HEK293 (cell line): ENCODE results near the gene ABHD4.
A peak's percentile ranks its signal among the peaks of the same experiment; 100 is the strongest.

Experiments
- CTCF ChIA-PET: fragments of 350-600 bp; formaldehyde crosslinking; extraction: SDS; loops from one replicate; lab custom pipeline; 2021; ENCODE audit warnings: antibody characterized with exemption; lab: Yijun Ruan, JAX
- POLR2A ChIA-PET: fragments of 300-600 bp; formaldehyde crosslinking; extraction: SDS; loops from one replicate; lab custom pipeline; 2020; ENCODE audit warnings: antibody characterized with exemption, inconsistent platforms; lab: Yijun Ruan, JAX
- H3K27ac ChIP-seq: fragments of 200-500 bp; sonication (Bioruptor generic); 2 replicates; pipeline ENCODE4 v1.5.1; 2014; ENCODE audit warnings: low read depth, low read length, control low read depth, inconsistent platforms; ENCODE audit errors: extremely low read depth
- H3K36me3 ChIP-seq, 2 experiments: fragments of 200-500 bp in 1 of 2; sonication (Bioruptor generic) in 1 of 2; 1 replicate in 1 of 2; 2 replicates in 1 of 2; pipeline ENCODE4 v1.5.1; 2014 to 2017; ENCODE audit warnings: inconsistent platforms in 2 of 2, low read length in 2 of 2; ENCODE audit not compliant: control insufficient read depth in 2 of 2, insufficient read depth in 1 of 2
- H3K4me1 ChIP-seq: fragments of 200-500 bp; sonication (Bioruptor generic); 2 replicates; pipeline ENCODE4 v1.5.1; 2014; ENCODE audit warnings: mild to moderate bottlenecking, low read length, inconsistent platforms; ENCODE audit not compliant: control insufficient read depth, insufficient read depth
- H3K4me3 ChIP-seq: 2 replicates; pipeline ENCODE4 v1.5.1; 2011; ENCODE audit warnings: low read depth, mild to moderate bottlenecking, control low read depth, low read length, moderate library complexity
- H3K9me3 ChIP-seq: fragments of 200-500 bp; sonication (Bioruptor generic); 2 replicates; pipeline ENCODE4 v1.5.1; 2014; ENCODE audit warnings: low read depth, low read length, inconsistent platforms; ENCODE audit not compliant: control insufficient read depth, insufficient read depth
- EGR2 ChIP-seq: fragments of 450-650 bp; formaldehyde crosslinking; IDR thresholded peaks from 2 replicates; pipeline ENCODE4 v1.5.1; 2016; ENCODE audit warnings: low read depth, missing biosample characterization, missing genetic modification characterization
- GLIS2 ChIP-seq: fragments of 450-650 bp; formaldehyde crosslinking; IDR thresholded peaks from 2 replicates; pipeline ENCODE4 v1.5.1; 2016; ENCODE audit warnings: missing biosample characterization, missing genetic modification characterization
- IKZF3 ChIP-seq: fragments of 450-650 bp; IDR thresholded peaks from 2 replicates; pipeline ENCODE4 v1.5.0; 2018; ENCODE audit warnings: missing biosample characterization, mild to moderate bottlenecking, missing genetic modification characterization, moderate library complexity
- KLF17 ChIP-seq: fragments of 450-650 bp; formaldehyde crosslinking; IDR thresholded peaks from 2 replicates; pipeline ENCODE4 v1.5.1; 2016; ENCODE audit warnings: missing biosample characterization, missing genetic modification characterization
- MZF1 ChIP-seq: fragments of 450-650 bp; formaldehyde crosslinking; IDR thresholded peaks from 2 replicates; pipeline ENCODE4 v1.5.1; 2017; ENCODE audit warnings: missing biosample characterization, missing genetic modification characterization, borderline replicate concordance
- SP7 ChIP-seq: fragments of 450-650 bp; formaldehyde crosslinking; IDR thresholded peaks from 2 replicates; pipeline ENCODE4 v1.5.1; 2016; ENCODE audit warnings: missing biosample characterization, missing genetic modification characterization
- ZBTB20 ChIP-seq: fragments of 450-650 bp; formaldehyde crosslinking; IDR thresholded peaks from 2 replicates; pipeline ENCODE4 v1.5.1; 2016; ENCODE audit warnings: missing biosample characterization, missing genetic modification characterization
- ZBTB49 ChIP-seq: fragments of 450-650 bp; formaldehyde crosslinking; IDR thresholded peaks from 2 replicates; pipeline ENCODE4 v1.5.1; 2016; ENCODE audit warnings: missing biosample characterization, missing genetic modification characterization, low read depth
- ZBTB8A ChIP-seq: fragments of 450-650 bp; formaldehyde crosslinking; IDR thresholded peaks from 2 replicates; pipeline ENCODE4 v1.5.1; 2016; ENCODE audit warnings: missing biosample characterization, missing genetic modification characterization
- ZEB2 ChIP-seq: fragments of 450-650 bp; formaldehyde crosslinking; IDR thresholded peaks from 2 replicates; pipeline ENCODE4 v1.5.1; 2016; ENCODE audit warnings: missing biosample characterization, missing genetic modification characterization
- ZNF10 ChIP-seq: fragments of 450-650 bp; formaldehyde crosslinking; IDR thresholded peaks from 2 replicates; pipeline ENCODE4 v1.5.1; 2017; ENCODE audit warnings: missing biosample characterization, missing genetic modification characterization
- ZNF2 ChIP-seq: fragments of 450-650 bp; formaldehyde crosslinking; IDR thresholded peaks from 2 replicates; pipeline ENCODE4 v1.5.1; 2016; ENCODE audit warnings: missing biosample characterization, missing genetic modification characterization
- ZNF223 ChIP-seq: fragments of 450-650 bp; formaldehyde crosslinking; IDR thresholded peaks from 2 replicates; pipeline ENCODE4 v1.5.1; 2016; ENCODE audit warnings: missing biosample characterization, missing genetic modification characterization
- ZNF24 ChIP-seq: fragments of 450-650 bp; formaldehyde crosslinking; IDR thresholded peaks from 2 replicates; pipeline ENCODE4 v1.5.1; 2016; ENCODE audit warnings: missing biosample characterization, missing genetic modification characterization
- ZNF324 ChIP-seq: fragments of 450-650 bp; formaldehyde crosslinking; IDR thresholded peaks from 2 replicates; pipeline ENCODE4 v1.5.1; 2016; ENCODE audit warnings: missing biosample characterization, missing genetic modification characterization
- ZNF335 ChIP-seq: fragments of 450-650 bp; formaldehyde crosslinking; conservative IDR thresholded peaks from 2 replicates; pipeline ENCODE4 v1.5.1; 2016; ENCODE audit warnings: missing biosample characterization, missing genetic modification characterization
- ZNF37A ChIP-seq: fragments of 450-650 bp; IDR thresholded peaks from 2 replicates; pipeline ENCODE4 v1.5.1; 2018; ENCODE audit warnings: missing biosample characterization, missing genetic modification characterization
- ZNF394 ChIP-seq: fragments of 450-650 bp; formaldehyde crosslinking; IDR thresholded peaks from 2 replicates; pipeline ENCODE4 v1.5.1; 2016; ENCODE audit warnings: missing biosample characterization, missing genetic modification characterization, mild to moderate bottlenecking, moderate library complexity, borderline replicate concordance
- ZNF529 ChIP-seq: fragments of 450-650 bp; formaldehyde crosslinking; IDR thresholded peaks from 2 replicates; pipeline ENCODE4 v1.5.1; 2017; ENCODE audit warnings: missing genetic modification characterization, missing biosample characterization; ENCODE audit not compliant: insufficient replicate concordance
- ZNF548 ChIP-seq: fragments of 450-650 bp; formaldehyde crosslinking; IDR thresholded peaks from 2 replicates; pipeline ENCODE4 v1.5.1; 2016; ENCODE audit warnings: missing biosample characterization, missing genetic modification characterization
- ZNF600 ChIP-seq: fragments of 450-650 bp; formaldehyde crosslinking; IDR thresholded peaks from 2 replicates; pipeline ENCODE4 v1.5.1; 2016; ENCODE audit warnings: missing biosample characterization, missing genetic modification characterization
- ZNF660 ChIP-seq: fragments of 450-650 bp; IDR thresholded peaks from 2 replicates; pipeline ENCODE4 v1.5.1; 2018; ENCODE audit warnings: missing biosample characterization, mild to moderate bottlenecking, missing genetic modification characterization
- ZNF837 ChIP-seq: fragments of 450-650 bp; formaldehyde crosslinking; IDR thresholded peaks from 2 replicates; pipeline ENCODE4 v1.5.1; 2016; ENCODE audit warnings: missing biosample characterization, missing genetic modification characterization
- TF ChIP-seq, protein P1 (sequence below): fragments of 450-650 bp; formaldehyde crosslinking; IDR thresholded peaks from 2 replicates; pipeline ENCODE4 v1.5.1; 2016; ENCODE audit warnings: missing biosample characterization, missing genetic modification characterization, low read depth
- TF ChIP-seq, protein P2 (sequence below): fragments of 450-650 bp; formaldehyde crosslinking; IDR thresholded peaks from 2 replicates; pipeline ENCODE4 v1.5.1; 2016; ENCODE audit warnings: missing biosample characterization, missing genetic modification characterization

Gene ABHD4

DNA sequence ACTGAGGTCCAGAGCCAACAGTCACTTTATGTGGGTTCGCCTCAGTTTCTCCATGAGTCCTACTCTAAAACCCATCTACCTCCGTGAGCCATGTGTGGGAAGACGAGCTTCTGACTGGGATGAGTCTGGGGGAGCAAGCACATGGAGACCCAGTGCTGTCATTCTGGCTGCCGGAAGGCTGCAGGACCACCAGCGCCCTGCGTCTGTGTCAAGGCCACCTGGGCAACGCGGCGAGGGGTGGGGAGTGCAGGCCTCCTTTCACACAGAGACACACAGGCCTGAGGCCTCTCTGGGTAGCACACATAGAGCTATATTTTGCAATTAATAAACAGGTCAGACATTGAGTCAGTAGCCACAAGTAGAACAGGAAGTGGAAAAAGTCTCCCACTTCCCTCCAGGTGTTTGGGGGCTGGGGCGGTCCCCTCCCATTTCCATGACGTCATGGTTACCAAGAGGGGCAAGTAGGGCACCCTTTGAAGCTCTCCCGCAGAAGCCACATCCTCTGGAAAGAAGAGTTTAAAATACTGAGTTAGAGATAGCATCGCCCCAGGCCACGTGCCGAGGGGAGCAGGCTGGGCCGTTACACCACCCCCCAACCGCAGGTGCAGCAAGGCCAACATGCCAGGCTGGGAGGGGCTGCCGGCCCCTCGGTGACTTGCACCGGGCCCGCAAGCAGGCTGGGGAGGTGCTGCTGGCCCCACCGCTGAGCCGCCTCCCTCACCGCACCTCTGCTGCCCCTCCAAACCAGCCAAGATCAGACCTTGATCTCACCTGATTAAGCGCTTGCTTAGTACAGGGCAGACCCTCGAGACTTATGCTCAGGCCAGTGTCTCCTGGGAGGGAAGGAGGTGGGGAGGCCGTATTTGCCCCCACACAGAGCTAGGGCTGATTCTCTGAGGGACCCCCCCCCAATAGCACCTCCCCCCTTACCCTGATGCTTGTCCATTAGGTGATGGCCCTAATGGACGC, 41.8 kb upstream of the ABHD4 start:
- Histone ChIP-seq H3K36me3 (no peaks in the 10 kb centered on the region), H3K4me1 (peaks cover 3% of the 10 kb centered on the region; the same call in 1 of the 2 replicates), H3K9me3 (no peaks in the 10 kb centered on the region), H3K4me3 (no peak overlapping the region), H3K27ac (no peak overlapping the region; the same call in 1 of the 2 replicates)
- TF ChIP-seq, protein P1, sequence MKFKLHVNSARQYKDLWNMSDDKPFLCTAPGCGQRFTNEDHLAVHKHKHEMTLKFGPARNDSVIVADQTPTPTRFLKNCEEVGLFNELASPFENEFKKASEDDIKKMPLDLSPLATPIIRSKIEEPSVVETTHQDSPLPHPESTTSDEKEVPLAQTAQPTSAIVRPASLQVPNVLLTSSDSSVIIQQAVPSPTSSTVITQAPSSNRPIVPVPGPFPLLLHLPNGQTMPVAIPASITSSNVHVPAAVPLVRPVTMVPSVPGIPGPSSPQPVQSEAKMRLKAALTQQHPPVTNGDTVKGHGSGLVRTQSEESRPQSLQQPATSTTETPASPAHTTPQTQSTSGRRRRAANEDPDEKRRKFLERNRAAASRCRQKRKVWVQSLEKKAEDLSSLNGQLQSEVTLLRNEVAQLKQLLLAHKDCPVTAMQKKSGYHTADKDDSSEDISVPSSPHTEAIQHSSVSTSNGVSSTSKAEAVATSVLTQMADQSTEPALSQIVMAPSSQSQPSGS (tag by site-specific recombination): peak; percentile 81
- TF ChIP-seq, protein P2, sequence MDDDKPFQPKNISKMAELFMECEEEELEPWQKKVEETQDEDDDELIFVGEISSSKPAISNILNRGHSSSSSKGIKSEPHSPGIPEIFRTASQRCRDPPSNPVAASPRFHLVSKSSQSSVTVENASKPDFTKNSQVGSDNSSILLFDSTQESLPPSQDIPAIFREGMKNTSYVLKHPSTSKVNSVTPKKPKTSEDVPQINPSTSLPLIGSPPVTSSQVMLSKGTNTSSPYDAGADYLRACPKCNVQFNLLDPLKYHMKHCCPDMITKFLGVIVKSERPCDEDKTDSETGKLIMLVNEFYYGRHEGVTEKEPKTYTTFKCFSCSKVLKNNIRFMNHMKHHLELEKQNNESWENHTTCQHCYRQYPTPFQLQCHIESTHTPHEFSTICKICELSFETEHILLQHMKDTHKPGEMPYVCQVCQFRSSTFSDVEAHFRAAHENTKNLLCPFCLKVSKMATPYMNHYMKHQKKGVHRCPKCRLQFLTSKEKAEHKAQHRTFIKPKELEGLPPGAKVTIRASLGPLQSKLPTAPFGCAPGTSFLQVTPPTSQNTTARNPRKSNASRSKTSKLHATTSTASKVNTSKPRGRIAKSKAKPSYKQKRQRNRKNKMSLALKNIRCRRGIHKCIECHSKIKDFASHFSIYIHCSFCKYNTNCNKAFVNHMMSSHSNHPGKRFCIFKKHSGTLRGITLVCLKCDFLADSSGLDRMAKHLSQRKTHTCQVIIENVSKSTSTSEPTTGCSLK (tag by site-specific recombination): no peak
- TF ChIP-seq ZNF837 (tag by site-specific recombination) (no peak), ZNF223 (tag by site-specific recombination) (no peak), GLIS2 (tag by site-specific recombination) (peak; percentile 13; the same call in 1 of the 2 replicates), EGR2 (no peak), ZBTB20 (peak; percentile 97)
- POLR2A ChIA-PET: interaction anchor here (0.6 to 1.5 kb wide), 2 partner anchors 408 to 426 kb away, joined by 3 to 4 read pairs; partner anchors contain the start of gene AJUBA
- CTCF ChIA-PET: interaction anchor here (0.6 to 4.5 kb wide), 90 partner anchors 9 to 1110 kb away, joined by 3 to 50 read pairs (median 5); partner anchors contain the start of genes ABHD4, AJUBA, DAD1 and HAUS4

DNA sequence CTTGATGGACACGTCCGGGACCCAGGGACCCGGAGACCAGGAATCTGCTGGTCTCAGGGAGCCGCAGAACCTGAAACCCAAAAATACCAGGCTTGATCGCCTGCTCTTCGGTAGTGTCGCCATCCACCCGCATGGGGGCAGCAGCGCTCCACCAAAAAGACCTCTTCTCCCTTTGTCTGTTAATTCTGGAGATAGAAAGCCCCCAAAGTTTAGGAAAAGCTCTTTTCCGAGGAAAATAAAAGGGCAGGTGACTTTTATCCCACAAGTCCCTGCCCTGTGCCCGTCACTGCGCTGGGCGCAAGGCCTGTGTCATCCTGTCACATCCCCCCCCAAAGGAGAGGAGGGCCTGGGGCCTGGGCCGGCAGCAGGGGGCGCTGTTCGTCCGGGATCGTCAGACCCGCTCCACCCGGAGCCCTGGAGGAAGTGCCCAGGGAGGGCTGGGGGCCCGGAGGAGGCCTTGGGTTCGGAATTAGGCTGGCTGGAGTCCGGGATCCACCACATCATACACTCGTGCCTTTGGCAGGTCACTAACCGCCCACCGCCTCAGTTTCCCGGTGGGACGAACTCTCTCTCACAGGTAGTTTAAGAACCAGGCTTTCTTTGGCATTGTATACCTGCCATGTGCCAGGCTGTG, 41.0 kb upstream of the ABHD4 start:
- peak overlapping the region; percentile 39 for H3K4me3 ChIP-seq
- H3K27ac ChIP-seq: peak overlapping the region; percentile 28; the same call in 1 of the 2 replicates
- ChIA-PET POLR2A (interaction anchor here (0.6 to 1.5 kb wide), 2 partner anchors 407 to 426 kb away, joined by 3 to 4 read pairs; partner anchors contain the start of gene AJUBA), CTCF (interaction anchor here (0.6 to 4.5 kb wide), 90 partner anchors 8 to 1109 kb away, joined by 3 to 50 read pairs (median 5); partner anchors contain the start of genes ABHD4, AJUBA, DAD1 and HAUS4)
- H3K9me3 ChIP-seq: no peaks in the 10 kb centered on the region
- no peaks in the 10 kb centered on the region; a peak in 1 of 3 replicates for H3K36me3 ChIP-seq
- H3K4me1 ChIP-seq: peaks cover 3% of the 10 kb centered on the region; the same call in 1 of the 2 replicates
- no peak for TF ChIP-seq MZF1 (tag by site-specific recombination)
- no peak for TF ChIP-seq ZNF529 (tag by site-specific recombination)
- TF ChIP-seq ZBTB49: no peak
- no peak for TF ChIP-seq ZNF548 (tag by site-specific recombination)
- TF ChIP-seq ZNF2 (tag by site-specific recombination): peak; percentile 90
- TF ChIP-seq ZNF335 (tag by site-specific recombination): peak; percentile 23; the same call in 1 of the 2 replicates
- TF ChIP-seq ZNF324 (tag by site-specific recombination): peak; percentile 46; the same call in 1 of the 2 replicates
- TF ChIP-seq ZEB2: peak; percentile 59; the same call in 1 of the 2 replicates
- peak; percentile 62; the same call in 1 of the 2 replicates for TF ChIP-seq ZNF660 (tag by site-specific recombination)
- 0 out of 2 replicates have a peak, but pooled peaks have one; percentile 21 for TF ChIP-seq ZNF600 (tag by site-specific recombination)
- no peak for TF ChIP-seq ZNF37A (tag by site-specific recombination)
- 0 out of 2 replicates have a peak, but pooled peaks have one; percentile 62 for TF ChIP-seq ZNF24 (tag by site-specific recombination)
- peak; percentile 40; the same call in 1 of the 2 replicates for TF ChIP-seq ZNF394 (tag by site-specific recombination)
- TF ChIP-seq ZNF10 (tag by site-specific recombination): no peak
- peak; percentile 65 for TF ChIP-seq ZBTB8A
- TF ChIP-seq KLF17 (tag by site-specific recombination): peak; percentile 52; the same call in 1 of the 2 replicates
- peak; percentile 67 for TF ChIP-seq IKZF3 (tag by site-specific recombination)
- peak; percentile 77 for TF ChIP-seq SP7 (tag by site-specific recombination)
